ENCODE measurements around the gene OR56A5. TPM values are rescaled to one million over a fixed set of nuclear protein-coding genes. Genes with fewer than 3 reads are reported as not detected.
"Not testable (repeated sequence)": the region's sequence is repeated elsewhere in the genome, so short reads cannot be mapped to it uniquely, and the experiment has no call there.

Gene OR56A5
- polyA plus RNA-seq, 1 experiment: not detected

DNA sequence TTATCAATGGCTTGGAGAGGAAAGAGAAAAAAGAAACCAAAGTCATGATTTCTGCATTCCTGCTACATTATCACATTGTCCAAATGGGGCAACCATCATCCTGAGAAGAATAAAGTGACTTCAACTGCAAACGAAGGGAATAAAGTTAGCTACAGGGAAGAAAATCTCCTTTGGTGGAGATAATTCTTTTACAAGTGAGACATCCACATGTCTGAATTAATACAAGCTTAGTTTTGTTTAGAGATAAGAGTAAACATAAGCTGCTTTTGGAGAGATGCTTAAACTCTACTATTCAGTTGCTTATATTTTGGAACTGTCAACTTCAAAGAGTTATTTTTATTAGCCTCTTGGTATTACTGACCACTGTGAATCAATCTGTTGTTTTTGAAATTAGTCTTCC, 18.6 kb upstream of the OR56A5 start, which contains the start of gene OR52L1:
Gene OR52L1, minus strand, starts transcription at position 101 of the 400 bp plus-strand sequence. Its CDS starts 55 bp downstream, at position 46.
- Histone ChIP-seq H3K9me3 (ENCODE audit: control insufficient read depth, insufficient read depth, low read length) (peaks cover 11% of the 10 kb centered on the region; the same call in 1 of the 2 replicates), H3K27ac (ENCODE audit: low read depth, low read length) (no peak within 1 kb of the TSS), H3K27me3 (ENCODE audit: control insufficient read depth, insufficient read depth, low read length) (no peaks in the 10 kb centered on the region), H3K4me3 (ENCODE audit: low read depth, low read length) (no peak within 1 kb of the TSS)
- TF ChIP-seq, protein P1, sequence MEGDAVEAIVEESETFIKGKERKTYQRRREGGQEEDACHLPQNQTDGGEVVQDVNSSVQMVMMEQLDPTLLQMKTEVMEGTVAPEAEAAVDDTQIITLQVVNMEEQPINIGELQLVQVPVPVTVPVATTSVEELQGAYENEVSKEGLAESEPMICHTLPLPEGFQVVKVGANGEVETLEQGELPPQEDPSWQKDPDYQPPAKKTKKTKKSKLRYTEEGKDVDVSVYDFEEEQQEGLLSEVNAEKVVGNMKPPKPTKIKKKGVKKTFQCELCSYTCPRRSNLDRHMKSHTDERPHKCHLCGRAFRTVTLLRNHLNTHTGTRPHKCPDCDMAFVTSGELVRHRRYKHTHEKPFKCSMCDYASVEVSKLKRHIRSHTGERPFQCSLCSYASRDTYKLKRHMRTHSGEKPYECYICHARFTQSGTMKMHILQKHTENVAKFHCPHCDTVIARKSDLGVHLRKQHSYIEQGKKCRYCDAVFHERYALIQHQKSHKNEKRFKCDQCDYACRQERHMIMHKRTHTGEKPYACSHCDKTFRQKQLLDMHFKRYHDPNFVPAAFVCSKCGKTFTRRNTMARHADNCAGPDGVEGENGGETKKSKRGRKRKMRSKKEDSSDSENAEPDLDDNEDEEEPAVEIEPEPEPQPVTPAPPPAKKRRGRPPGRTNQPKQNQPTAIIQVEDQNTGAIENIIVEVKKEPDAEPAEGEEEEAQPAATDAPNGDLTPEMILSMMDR (IDR thresholded peaks at IDR 0.05; ENCODE audit: low read depth, low read length): no peak
- CTCF ChIA-PET: interaction anchor here (0.6 kb wide), 1 partner anchor 477 kb away, joined by 3 read pairs; no protein-coding TSS in a partner anchor
- POLR2A ChIA-PET: no interaction called here
- DNase-seq (ENCODE audit: low read depth, low spot score): no peak

DNA sequence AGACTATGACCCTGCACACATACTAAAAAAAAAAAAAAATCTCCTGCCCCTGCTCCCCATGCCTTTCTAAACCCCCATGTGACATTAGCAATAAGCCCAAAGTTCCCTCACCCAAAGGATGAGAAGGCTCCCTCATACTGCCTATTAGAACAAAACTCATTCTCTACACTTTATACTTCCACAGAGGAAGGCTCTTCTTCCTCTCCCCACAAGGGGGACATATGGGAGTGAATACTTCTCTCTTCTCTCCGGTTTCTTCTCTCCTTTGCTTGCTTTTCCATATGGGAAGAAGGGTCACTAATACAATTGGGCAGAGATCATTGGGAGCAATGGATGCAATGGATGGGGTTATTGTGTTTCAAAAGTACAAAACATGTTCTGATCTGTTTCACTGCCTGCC, 15.1 kb upstream of the OR56A5 start:
- peaks cover 10% of the 10 kb centered on the region; the same call in 1 of the 2 replicates for H3K9me3 ChIP-seq (ENCODE audit: control insufficient read depth, insufficient read depth, low read length)
- H3K27ac ChIP-seq (ENCODE audit: low read depth, low read length): no peak overlapping the region
- CTCF ChIA-PET: no interaction called here
- TF ChIP-seq, protein P1 (IDR thresholded peaks at IDR 0.05; ENCODE audit: low read depth, low read length): no peak
- H3K27me3 ChIP-seq (ENCODE audit: control insufficient read depth, insufficient read depth, low read length): no peaks in the 10 kb centered on the region
- POLR2A ChIA-PET: no interaction called here
- DNase-seq (ENCODE audit: low read depth, low spot score): no peak
- no peak overlapping the region for H3K4me3 ChIP-seq (ENCODE audit: low read depth, low read length)

DNA sequence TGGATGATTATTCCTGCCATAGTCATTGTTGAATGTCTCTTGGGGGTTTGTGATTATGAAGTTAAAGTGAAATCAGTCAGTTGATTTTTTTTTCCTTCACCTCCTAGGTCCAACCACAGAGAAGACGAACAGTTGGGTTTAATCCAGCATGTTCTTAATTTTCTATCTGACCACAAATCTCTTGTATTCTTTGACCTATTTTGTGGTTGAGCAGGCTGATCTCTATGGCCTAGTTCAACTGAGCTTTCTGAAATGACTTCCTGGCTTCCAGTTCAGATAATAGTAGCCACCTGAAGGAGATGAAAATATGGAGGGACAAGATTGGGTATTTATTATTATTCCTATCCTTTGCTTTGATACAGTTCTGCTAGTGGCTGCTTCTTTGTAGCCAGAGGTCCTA, 5.2 kb upstream of the OR56A5 start:
- CTCF ChIA-PET: no interaction called here

DNA sequence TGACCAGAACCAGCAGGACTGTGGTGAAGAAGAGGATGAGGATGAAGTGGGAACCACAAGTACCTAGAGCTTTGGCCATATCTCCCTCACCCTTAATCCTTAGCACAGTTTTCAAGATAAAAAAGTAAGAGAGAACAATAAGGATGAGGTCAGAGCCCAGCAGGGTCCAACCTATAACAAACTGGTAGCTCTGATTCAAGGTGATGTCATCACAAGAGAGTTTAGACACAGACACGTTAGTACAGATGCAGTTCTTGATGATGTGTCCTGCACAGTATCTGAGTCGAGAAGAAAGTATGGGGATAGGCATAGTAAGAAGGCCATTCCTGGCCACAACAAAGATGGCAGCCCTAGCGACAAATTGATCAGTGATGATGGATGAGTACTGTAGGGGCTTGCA, 586 bp downstream of the OR56A5 start:
- CTCF ChIA-PET: no interaction called here
- H3K4me3 ChIP-seq (ENCODE audit: low read depth, low read length): no peak overlapping the region
- no peak overlapping the region for H3K27ac ChIP-seq (ENCODE audit: low read depth, low read length)
- DNase-seq (ENCODE audit: low read depth, low spot score): no peak
- peaks cover 8% of the 10 kb centered on the region; the same call in 1 of the 2 replicates for H3K9me3 ChIP-seq (ENCODE audit: control insufficient read depth, insufficient read depth, low read length)
- TF ChIP-seq, protein P1 (IDR thresholded peaks at IDR 0.05; ENCODE audit: low read depth, low read length): no peak
- H3K27me3 ChIP-seq (ENCODE audit: control insufficient read depth, insufficient read depth, low read length): no peaks in the 10 kb centered on the region
- POLR2A ChIA-PET: no interaction called here

More for the DNA sequence above, 5.2 kb upstream of the OR56A5 start:
- TF ChIP-seq, protein P1 (IDR thresholded peaks at IDR 0.05; ENCODE audit: low read depth, low read length): no peak
- Histone ChIP-seq H3K27ac (ENCODE audit: low read depth, low read length) (no peak overlapping the region), H3K27me3 (ENCODE audit: control insufficient read depth, insufficient read depth, low read length) (no peaks in the 10 kb centered on the region), H3K9me3 (ENCODE audit: control insufficient read depth, insufficient read depth, low read length) (no peaks in the 10 kb centered on the region), H3K4me3 (ENCODE audit: low read depth, low read length) (no peak overlapping the region)
- DNase-seq (ENCODE audit: low read depth, low spot score): no peak
- POLR2A ChIA-PET: interaction anchor here (0.7 kb wide), 1 partner anchor 526 kb away, joined by 3 read pairs; no protein-coding TSS in a partner anchor

DNA sequence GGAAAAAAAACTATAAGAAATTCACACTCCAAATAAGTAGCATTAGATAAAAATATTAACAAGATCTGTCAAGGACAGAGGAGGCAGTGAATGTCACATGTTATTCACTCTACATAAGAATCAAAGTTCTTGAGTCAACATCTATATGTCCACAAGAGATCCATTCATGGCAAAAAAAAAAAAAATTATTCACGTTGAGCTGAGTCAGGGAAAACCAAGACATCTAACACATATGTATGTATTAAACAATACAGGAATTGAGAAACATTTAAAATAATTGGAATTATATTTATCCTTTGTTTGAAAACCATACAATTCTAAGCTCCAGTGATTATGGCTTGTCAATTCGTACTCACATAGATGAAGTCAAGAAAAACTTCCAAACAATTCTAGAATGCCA, 1.3 kb downstream of the OR56A5 start:
- ChIA-PET POLR2A (no interaction called here), CTCF (no interaction called here)
- Histone ChIP-seq H3K27me3 (ENCODE audit: control insufficient read depth, insufficient read depth, low read length) (no peaks in the 10 kb centered on the region), H3K4me3 (ENCODE audit: low read depth, low read length) (no peak overlapping the region), H3K9me3 (ENCODE audit: control insufficient read depth, insufficient read depth, low read length) (peaks cover 8% of the 10 kb centered on the region; the same call in 1 of the 2 replicates), H3K27ac (ENCODE audit: low read depth, low read length) (no peak overlapping the region)
- DNase-seq (ENCODE audit: low read depth, low spot score): no peak
- TF ChIP-seq, protein P1 (IDR thresholded peaks at IDR 0.05; ENCODE audit: low read depth, low read length): no peak

DNA sequence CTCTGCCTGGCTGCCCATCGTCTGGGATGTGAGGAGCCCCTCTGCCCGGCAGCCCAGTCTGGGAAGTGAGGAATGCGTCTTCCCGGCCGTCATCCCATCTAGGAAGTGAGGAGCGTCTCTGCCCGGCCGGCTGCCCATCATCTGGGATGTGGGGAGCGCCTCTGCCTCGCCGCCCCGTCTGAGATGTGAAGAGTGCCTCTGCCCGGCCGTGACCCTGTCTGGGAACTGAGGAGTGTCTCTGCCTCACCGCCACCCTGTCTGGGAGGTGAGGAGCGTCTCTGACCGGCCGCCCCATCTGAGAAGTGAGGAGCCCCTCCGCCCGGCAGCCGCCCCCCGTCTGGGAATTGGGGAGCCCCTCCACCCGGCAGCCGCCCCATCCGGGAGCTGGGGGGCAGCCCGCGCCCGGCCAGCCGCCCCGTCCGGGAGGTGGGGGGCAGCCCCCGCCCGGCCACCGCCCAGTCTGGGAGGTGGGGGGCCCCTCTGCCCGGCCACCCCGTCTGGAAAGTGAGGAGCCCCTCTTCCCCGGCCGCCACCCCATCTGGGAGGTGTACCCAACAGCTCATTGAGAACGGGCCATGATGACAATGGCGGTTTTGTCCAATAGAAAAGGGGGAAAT, 7.5 kb downstream of the OR56A5 start:
- H3K27ac ChIP-seq (ENCODE audit: low read depth, low read length); DNase-seq (ENCODE audit: low read depth, low spot score); POLR2A ChIA-PET; CTCF ChIA-PET; H3K27me3 ChIP-seq (ENCODE audit: control insufficient read depth, insufficient read depth, low read length); H3K4me3 ChIP-seq (ENCODE audit: low read depth, low read length): not testable (repeated sequence)
- H3K9me3 ChIP-seq (ENCODE audit: control insufficient read depth, insufficient read depth, low read length): peaks cover 17% of the 10 kb centered on the region

Data from AG04450 (cell line).